ENCODE measurements around the gene CDC6. TPM values are rescaled to one million over a fixed set of nuclear protein-coding genes. Genes with fewer than 3 reads are reported as not detected.

The CDC6 gene
- total and polyA plus RNA-seq, 2 of the 8 experiments (the other 6 are each of a cell fraction or from before 2014, with no cell fraction given) = 50.5 to 140 TPM

DNA sequence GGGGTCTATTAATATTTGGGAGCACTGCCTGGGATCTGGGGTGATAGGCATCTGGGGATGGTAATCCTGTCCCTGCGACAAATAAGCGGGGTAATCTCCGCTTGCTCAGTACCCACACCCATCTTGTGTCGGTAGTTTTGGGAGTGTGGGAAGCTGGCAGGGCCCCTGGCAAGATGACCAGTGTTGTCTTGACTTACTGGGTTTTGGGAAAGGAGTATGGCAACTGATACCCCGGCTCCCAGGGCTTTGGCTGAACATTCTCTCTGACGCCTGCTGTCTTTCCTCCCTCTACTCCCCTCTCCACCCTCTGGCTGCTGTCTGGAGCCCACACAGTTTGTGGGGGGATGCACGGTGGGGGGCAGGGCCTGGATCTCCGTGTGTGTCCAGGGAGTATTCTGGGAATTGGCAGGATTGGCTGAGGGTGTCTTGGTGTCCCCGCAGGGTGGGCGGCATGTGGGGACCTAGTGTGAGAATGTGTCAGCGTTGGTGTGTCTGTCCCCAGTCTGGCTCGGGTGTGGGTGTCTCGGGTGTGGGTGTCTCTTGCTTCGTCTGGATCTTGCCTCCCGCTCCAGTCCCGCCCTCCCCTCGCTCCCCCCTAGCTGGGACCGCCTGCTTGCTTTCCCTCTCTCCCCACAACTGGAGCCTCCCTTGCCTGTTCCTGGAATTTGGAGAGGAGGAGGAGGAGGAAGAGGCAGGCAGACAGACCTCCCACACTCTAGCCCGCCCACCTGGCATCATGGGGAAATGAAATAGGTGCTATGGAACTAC, 33.3 kb downstream of the CDC6 start:
- H3K79me1 ChIP-seq (ENCODE audit: low read depth, low read length) = peaks cover 17% of the 10 kb centered on the region
- H3K4me3 ChIP-seq (ENCODE audit: extremely low read depth in 1 of 4, insufficient read depth in 2 of 4, low read depth in 3 of 4, low read length in 4 of 4) = no peak overlapping the region
- peaks cover 18% of the 10 kb centered on the region for H3K23me2 ChIP-seq (ENCODE audit: low read depth, low read length)
- no peak overlapping the region for H4K91ac ChIP-seq (replicated peaks; ENCODE audit: insufficient read length, low read length)
- no peak overlapping the region for H3K9ac ChIP-seq (replicated peaks in 1 of 4; ENCODE audit: extremely low read depth in 1 of 4, low read depth in 3 of 4, low read length in 3 of 4)
- H3K36me3 ChIP-seq (ENCODE audit: control insufficient read depth in 2 of 4, insufficient read depth in 4 of 4, low read length in 3 of 4) = no peaks in the 10 kb centered on the region
- H3K4ac ChIP-seq (replicated peaks; ENCODE audit: insufficient read length, low read depth, low read length) = no peak overlapping the region
- H3K9me3 ChIP-seq (ENCODE audit: insufficient read depth in 2 of 2, low read depth in 1 of 2, low read length in 1 of 2) = no peaks in the 10 kb centered on the region
- no peak overlapping the region for H4K8ac ChIP-seq (ENCODE audit: extremely low read depth, insufficient read depth, low read length)
- peaks cover 0 to 32% (median 21%) of the 10 kb centered on the region in 4 experiments; a peak in 6 of 7 replicates for H3K4me1 ChIP-seq (replicated peaks in 1 of 4; ENCODE audit: control insufficient read depth in 3 of 4, insufficient read depth in 4 of 4, low read length in 3 of 4)
- no peak overlapping the region for H3K23ac ChIP-seq (ENCODE audit: insufficient read length)
- H2BK120ac ChIP-seq (replicated peaks; ENCODE audit: low read depth, low read length) = no peak overlapping the region
- ChIA-PET CTCF (ENCODE audit: partially characterized antibody) (interaction anchor here (1.5 to 39.2 kb wide), 4 partner anchors 11 to 32 kb away, joined by 5 to 1198 read pairs (median 6); partner anchors contain the start of genes GJD3 and RARA), POLR2A (ENCODE audit: partially characterized antibody) (interaction anchor here (0.9 to 30.6 kb wide), 3 partner anchors 13 to 25 kb away, joined by 3 to 540 read pairs (median 3); partner anchors contain the start of genes CDC6 and RARA)
- no peak overlapping the region for H2BK15ac ChIP-seq (ENCODE audit: low read length)
- peaks cover 0 to 20% of the 10 kb centered on the region in 2 experiments; a peak in 2 of 4 replicates for H3K79me2 ChIP-seq (ENCODE audit: control insufficient read depth in 1 of 2, insufficient read depth in 2 of 2, low read length in 2 of 2)
- H3K18ac ChIP-seq (ENCODE audit: extremely low read depth, low read length) = no peak overlapping the region
- H3K27ac ChIP-seq (ENCODE audit: low read depth, low read length) = no peak overlapping the region
- DNase-seq (ENCODE audit: low read depth in 1 of 2, low spot score in 2 of 2) (no peak), FAIRE-seq (no peak)
- H2AK5ac ChIP-seq (ENCODE audit: low read depth, low read length) = no peak overlapping the region
- H2BK20ac ChIP-seq (ENCODE audit: low read length) = no peak overlapping the region
- TF ChIP-seq E2F6 (IDR thresholded peaks at IDR 0.05) (peak; percentile 32; the same call in 1 of the 2 replicates), POU5F1 (IDR thresholded peaks at IDR 0.05; ENCODE audit: low read depth, low read length) (no peak)
- H3K4me2 ChIP-seq (ENCODE audit: insufficient read depth in 1 of 2, low read depth in 2 of 2, low read length in 2 of 2) = no peak overlapping the region
- peaks cover 0 to 28% (median 15%) of the 10 kb centered on the region in 4 experiments; a peak in 5 of 7 replicates for H3K27me3 ChIP-seq (replicated peaks in 1 of 4; ENCODE audit: control insufficient read depth in 3 of 4, extremely low read depth in 1 of 4, insufficient read depth in 3 of 4, low read length in 3 of 4)
- H2AFZ ChIP-seq (ENCODE audit: low read length) = no peak overlapping the region
- no peak overlapping the region for H4K5ac ChIP-seq (ENCODE audit: insufficient read length, low read depth, low read length)
- H4K20me1 ChIP-seq (replicated peaks in 1 of 2; ENCODE audit: control insufficient read depth in 1 of 2, insufficient read depth in 2 of 2, low read length in 2 of 2) = peaks cover 20 to 35% of the 10 kb centered on the region in 2 experiments
- H3K56ac ChIP-seq (replicated peaks; ENCODE audit: insufficient read length, low read depth, low read length) = no peak overlapping the region
- WGBS, 2 experiments (ENCODE audit: extremely low coverage in 1 of 2, insufficient coverage in 1 of 2, insufficient read length in 1 of 2, insufficient replicate concordance in 2 of 2, low coverage in 1 of 2, low lambda C conversion rate in 2 of 2, missing lambda C conversion rate in 1 of 2) = 80% methylated on average over 11 of the region's 19 CpGs; no CpG with 5 or more reads in 1 of the 2 experiments
- no peak overlapping the region for H3K14ac ChIP-seq (ENCODE audit: insufficient read length)
- 0 out of 2 replicates have a peak overlapping the region, but pooled peaks have one; percentile 44 for H2BK5ac ChIP-seq (ENCODE audit: low read depth, low read length)
- H2BK12ac ChIP-seq (ENCODE audit: low read depth, low read length) = 0 out of 2 replicates have a peak overlapping the region, but pooled peaks have one; percentile 17
